HepG2 (cell line): ENCODE data around the gene MOGAT3. TPM values are rescaled to one million over a fixed set of nuclear protein-coding genes. Genes with fewer than 3 reads are reported as not detected.

ENCODE experiments used
- ATF4 ChIP-seq, 2 experiments: fragments of 450-650 bp in 1 of 2; sonication (generic) in 1 of 2; formaldehyde crosslinking; IDR thresholded peaks; 2 replicates each; pipeline versions ENCODE4 v1.5.0 to v1.8.0; 2020 to 2022; ENCODE audit warnings: mild to moderate bottlenecking in 1 of 2, missing genetic modification reagents in 1 of 2
- CBX1 ChIP-seq: IDR thresholded peaks from one replicate; pipeline ENCODE4 v1.6.1; 2016; ENCODE audit warnings: antibody characterized with exemption, low read depth
- FOXK1 ChIP-seq: sonication (generic); formaldehyde crosslinking; IDR thresholded peaks from 2 replicates; pipeline ENCODE4 v1.4.0; 2020; ENCODE audit warnings: low read depth, missing genetic modification reagents, borderline replicate concordance
- GABPB1 ChIP-seq: IDR thresholded peaks from 2 replicates; pipeline ENCODE4 v1.6.1; 2016; ENCODE audit warnings: mild to moderate bottlenecking, missing genetic modification reagents, moderate library complexity, missing compliant biosample characterization
- IKZF1 ChIP-seq: fragments of 450-650 bp; IDR thresholded peaks from 2 replicates; pipeline ENCODE4 v1.7.1; 2016
- KIAA2018 ChIP-seq: sonication (generic); formaldehyde crosslinking; IDR thresholded peaks from 2 replicates; pipeline ENCODE4 v1.5.0; 2020; ENCODE audit warnings: mild to moderate bottlenecking, missing genetic modification reagents, borderline replicate concordance
- MTF2 ChIP-seq: sonication (generic); formaldehyde crosslinking; IDR thresholded peaks from 2 replicates; pipeline ENCODE4 v1.5.0; 2020; ENCODE audit warnings: missing genetic modification reagents, borderline replicate concordance
- NCOA5 ChIP-seq: sonication (generic); formaldehyde crosslinking; IDR thresholded peaks from 2 replicates; pipeline ENCODE4 v1.4.0; 2020; ENCODE audit warnings: missing genetic modification reagents
- NFKB2 ChIP-seq: sonication (generic); formaldehyde crosslinking; IDR thresholded peaks from 2 replicates; pipeline ENCODE4 v1.4.0; 2020; ENCODE audit warnings: missing genetic modification reagents, borderline replicate concordance
- RBAK ChIP-seq: sonication (generic); formaldehyde crosslinking; IDR thresholded peaks from 2 replicates; pipeline ENCODE4 v1.5.1; 2020; ENCODE audit warnings: mild to moderate bottlenecking, missing genetic modification reagents
- RFX5 ChIP-seq: IDR thresholded peaks from 2 replicates; pipeline ENCODE4 v1.6.1; 2011; ENCODE audit warnings: low read depth, low read length, improper control_type of control experiment
- RXRA ChIP-seq: sonication (generic); formaldehyde crosslinking; IDR thresholded peaks from 2 replicates; pipeline ENCODE4 v1.5.1; 2020; ENCODE audit warnings: missing genetic modification reagents
- SNRNP70 ChIP-seq: fragments of 200-400 bp; formaldehyde crosslinking; IDR thresholded peaks from 2 replicates; pipeline ENCODE4 v1.6.1; 2017; ENCODE audit warnings: mild to moderate bottlenecking, low read depth, low read length, moderate library complexity
- TAF15 ChIP-seq: fragments of 200-400 bp; formaldehyde crosslinking; IDR thresholded peaks from one replicate; pipeline ENCODE4 v1.6.1; 2018; ENCODE audit warnings: mild to moderate bottlenecking, low read depth, low read length; ENCODE audit not compliant: poor library complexity, severe bottlenecking
- THAP9 ChIP-seq: sonication (generic); formaldehyde crosslinking; IDR thresholded peaks from 2 replicates; pipeline ENCODE4; 2020; ENCODE audit warnings: missing genetic modification reagents, mild to moderate bottlenecking, borderline replicate concordance
- ZFAT ChIP-seq: sonication (generic); formaldehyde crosslinking; conservative IDR thresholded peaks from 2 replicates; pipeline ENCODE4 v1.8.1; 2023; ENCODE audit warnings: missing genetic modification reagents, inconsistent platforms
- ZNF143 ChIP-seq: sonication (generic); formaldehyde crosslinking; IDR thresholded peaks from 2 replicates; pipeline ENCODE4 v1.4.0; 2020; ENCODE audit warnings: missing genetic modification reagents
- ZNF790 ChIP-seq: sonication (generic); formaldehyde crosslinking; IDR thresholded peaks from 2 replicates; pipeline ENCODE4 v1.8.0; 2022; ENCODE audit warnings: missing genetic modification reagents, mild to moderate bottlenecking, borderline replicate concordance
- polyA plus RNA-seq, 8 experiments: library from polyadenylated mRNA; depleted of rRNA in 3 of 8; stranded (reverse) in 7 of 8; unstranded in 1 of 8; fragments of >200 nt; fragmentation: Illumina TruSeq in 4 of 8; extraction: Trizol in 4 of 8; gene quantifications; 2 replicates each; pipeline versions ENCODE4 v1.2.1 to v1.2.3, GENCODE V29; 2011 to 2016; ENCODE audit warnings: low read depth in 4 of 8, missing spikeins in 1 of 8, mixed read lengths in 1 of 8; ENCODE audit not compliant: insufficient read depth in 1 of 8
- total RNA-seq, 5 experiments: library from RNA; depleted of rRNA; stranded (reverse); fragments of >200 nt; fragmentation: Illumina TruSeq; extraction: Trizol; gene quantifications; 2 replicates each; pipeline ENCODE4 v1.2.3, GENCODE V29; 2016; ENCODE audit warnings: low read depth in 1 of 5

Gene MOGAT3
- total and polyA plus RNA-seq, 2 of the 13 experiments (the other 11 are each of a cell fraction or from before 2014, with no cell fraction given): 22.5 to 30.5 TPM

GRCh38 chr7:101164071-101164840 is 36.6 kb downstream of the MOGAT3 start (continued):
- TF ChIP-seq ATF4 (CRISPR knock-in tag; IDR thresholded peaks at IDR 0.05): no peak
- no peak for TF ChIP-seq ZNF143
- TF ChIP-seq NCOA5 (CRISPR knock-in tag): no peak
- no peak for TF ChIP-seq RFX5
- TF ChIP-seq KIAA2018 (CRISPR knock-in tag): no peak
- no peak for TF ChIP-seq NFKB2 (CRISPR knock-in tag)
- TF ChIP-seq SNRNP70: no peak
- TF ChIP-seq RBAK (CRISPR knock-in tag): no peak
- no peak for TF ChIP-seq MTF2 (CRISPR knock-in tag)
- no peak for TF ChIP-seq ZNF790 (CRISPR knock-in tag)
- no peak for TF ChIP-seq ZFAT
- no peak for TF ChIP-seq FOXK1 (CRISPR knock-in tag)
- TF ChIP-seq IKZF1: no peak
- TF ChIP-seq TAF15: no peak
- no peak for TF ChIP-seq CBX1
- peak; percentile 30; the same call in 1 of the 2 replicates for TF ChIP-seq GABPB1 (CRISPR knock-in tag)
- TF ChIP-seq THAP9 (CRISPR knock-in tag): no peak
- TF ChIP-seq RXRA: no peak
